DMS153 (cell line): ENCODE data around the gene NDFIP1.

ENCODE experiments used
- DNase-seq: peaks from one replicate; lab custom pipeline; 2025; lab: John Stamatoyannopoulos, UW

The NDFIP1 gene

DNA sequence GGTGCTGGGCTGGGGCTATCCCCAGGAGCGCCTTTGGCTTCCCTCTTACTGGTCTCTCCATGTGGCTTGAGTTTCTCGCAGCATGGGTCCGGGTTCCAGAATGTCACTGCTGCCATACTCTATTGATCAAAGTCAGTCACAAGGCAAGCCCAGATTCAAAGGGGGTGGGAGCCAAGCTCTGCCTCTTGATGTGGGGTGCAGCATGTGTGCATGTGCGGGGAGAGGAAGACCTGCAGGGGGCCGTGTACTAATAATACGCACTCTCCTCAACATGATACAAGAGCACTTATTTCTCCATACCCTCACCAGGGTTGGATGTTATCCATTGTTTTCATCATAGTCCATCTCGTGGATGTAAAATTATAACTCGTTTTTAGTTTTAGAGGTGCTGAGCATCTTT lies 81.2 kb downstream of the NDFIP1 start:
- no peak for DNase-seq

DNA sequence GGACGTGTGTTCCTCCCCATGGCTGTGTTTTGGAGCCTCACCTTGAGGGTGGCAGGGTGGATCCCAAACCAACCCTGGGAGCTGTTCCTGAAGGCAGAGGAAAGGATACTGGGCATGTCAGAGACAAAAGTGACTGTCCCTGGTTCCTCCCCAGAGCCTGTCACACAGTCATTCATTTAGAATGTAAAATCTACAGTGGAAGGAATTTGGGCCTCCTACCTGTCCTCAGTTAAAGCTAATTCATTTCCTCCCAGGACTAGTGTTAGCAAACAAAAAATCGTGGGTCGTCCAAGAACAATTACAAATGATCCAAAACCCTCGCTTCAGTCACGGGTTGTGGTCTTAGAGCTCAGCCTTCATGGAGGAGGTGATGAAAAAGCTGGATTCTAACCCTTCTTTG lies 83.2 kb downstream of the NDFIP1 start:
- no peak for DNase-seq

DNA sequence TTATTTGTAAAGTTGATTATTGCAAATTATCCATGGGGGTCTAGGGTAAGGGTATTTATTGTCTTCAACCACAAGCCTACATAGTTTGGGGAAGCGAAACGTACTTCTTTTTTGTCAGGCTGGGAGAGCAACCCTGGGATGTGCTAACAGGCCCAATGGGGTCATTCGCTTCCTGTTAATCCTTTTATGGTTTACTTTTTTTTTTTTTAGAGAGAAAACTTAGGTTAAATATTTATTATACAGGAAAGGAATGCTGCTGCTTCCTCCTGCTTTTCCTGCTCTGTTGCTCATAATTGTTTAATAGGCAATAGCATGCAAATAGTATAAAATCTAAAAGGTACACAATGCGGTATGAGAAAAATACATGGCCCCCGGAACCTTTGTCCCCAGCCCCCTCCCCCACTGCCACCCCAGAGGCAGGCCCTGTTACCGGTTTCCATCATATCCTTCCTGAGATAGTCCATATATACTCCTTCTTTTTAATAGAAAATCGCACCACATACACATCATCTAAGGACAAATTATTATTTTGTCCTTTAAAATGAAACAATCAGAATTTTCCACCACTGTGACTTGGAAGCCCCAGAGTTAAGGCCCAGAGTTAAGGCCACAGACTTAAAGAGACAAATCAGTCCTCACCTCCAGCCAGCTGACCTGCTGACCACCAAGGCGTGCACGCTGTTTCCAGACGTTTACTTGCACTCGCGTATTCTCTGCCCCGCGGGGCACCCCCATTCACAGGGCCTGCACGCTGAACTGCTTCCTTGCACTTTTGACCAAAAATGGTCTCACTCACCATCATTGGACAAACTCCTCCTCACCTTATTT lies 83.9 kb downstream of the NDFIP1 start:
- DNase-seq, result no peak

- DNase-seq, result no peak
Observed at GRCh38 chr5:142193114-142193428, 84.5 kb downstream of the NDFIP1 start.

DNA sequence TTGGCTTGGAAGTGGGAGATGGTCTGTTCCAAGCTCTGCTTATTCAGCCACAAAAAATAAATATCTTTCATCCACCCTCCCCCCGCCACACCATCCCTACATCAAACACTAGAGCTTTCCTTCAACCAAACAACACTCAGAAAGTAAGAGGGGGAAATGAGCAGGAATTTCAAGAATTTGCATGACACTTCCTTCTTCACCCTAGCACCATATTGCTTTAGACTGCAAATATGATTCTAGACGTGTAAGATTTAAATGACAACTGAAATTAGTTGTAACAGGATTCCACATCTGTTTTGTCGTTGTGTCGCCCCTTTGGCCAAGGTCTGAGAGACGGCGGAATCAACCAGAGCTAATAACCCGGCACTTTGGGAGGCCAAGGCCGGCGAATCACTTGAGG lies 88.5 kb downstream of the NDFIP1 start:
- no peak for DNase-seq

- no peak for DNase-seq
Observed at GRCh38 chr5:142197781-142198180, 89.2 kb downstream of the NDFIP1 start.

DNA sequence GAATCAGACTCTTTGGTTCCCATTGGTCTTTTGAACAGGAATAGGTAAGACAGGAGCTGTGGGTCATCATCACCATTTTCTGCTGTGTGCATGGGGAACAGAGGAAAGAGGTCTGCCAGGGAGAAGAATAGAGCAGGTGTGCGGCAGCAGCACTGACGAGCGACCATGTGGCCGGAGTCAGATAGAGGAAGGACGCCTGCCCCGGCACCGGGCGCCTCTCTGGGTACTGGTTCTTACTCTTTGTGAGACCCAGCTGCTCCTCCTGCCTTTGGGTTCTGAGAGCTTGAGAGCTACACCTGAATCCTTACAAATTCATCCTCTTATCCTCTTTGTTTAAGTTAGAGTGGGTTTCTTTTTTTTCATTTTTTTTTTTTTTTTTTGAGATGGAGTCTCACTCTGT lies 90.8 kb downstream of the NDFIP1 start:
- DNase-seq, result no peak

DNA sequence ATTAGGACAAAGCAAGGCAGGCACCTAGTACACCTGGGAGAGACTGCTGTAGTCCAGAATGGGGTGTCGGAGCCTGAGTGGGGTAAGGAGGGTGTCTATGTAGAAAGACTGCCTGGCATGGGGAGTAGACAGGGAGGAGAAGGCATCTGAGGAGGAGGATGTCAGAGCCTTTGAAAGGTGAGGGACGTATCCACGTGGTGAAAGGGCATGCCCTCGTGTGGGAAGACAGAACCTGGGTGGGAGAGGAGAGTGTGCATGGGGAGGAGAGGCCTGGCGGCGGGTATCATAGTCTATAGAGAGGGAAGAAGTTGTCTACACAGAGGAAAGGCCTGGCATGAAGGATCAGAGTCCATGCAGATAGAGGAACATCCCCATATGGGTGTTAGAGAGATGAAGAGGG lies 91.8 kb downstream of the NDFIP1 start:
- DNase-seq, result no peak

DNA sequence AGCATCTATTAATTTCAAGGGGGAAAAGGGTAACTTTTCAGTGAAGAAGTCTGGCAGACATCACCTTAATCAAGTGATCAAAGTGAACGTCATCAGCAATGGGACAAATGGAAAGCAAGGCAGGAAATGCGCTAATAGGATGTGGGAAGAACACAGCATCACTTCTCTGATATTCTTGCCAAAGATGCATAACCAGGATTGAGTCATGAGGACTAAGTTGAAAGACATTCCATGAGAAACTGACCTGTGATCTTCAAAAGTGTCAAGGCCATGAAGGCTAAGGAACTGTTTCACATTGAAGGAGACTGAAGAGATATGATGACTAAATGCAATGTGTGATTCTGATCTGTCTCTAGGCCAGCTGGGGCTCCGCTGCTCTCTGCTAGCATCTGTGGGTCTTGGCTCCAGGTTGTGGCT lies 92.9 kb downstream of the NDFIP1 start:
- DNase-seq, result no peak

DNA sequence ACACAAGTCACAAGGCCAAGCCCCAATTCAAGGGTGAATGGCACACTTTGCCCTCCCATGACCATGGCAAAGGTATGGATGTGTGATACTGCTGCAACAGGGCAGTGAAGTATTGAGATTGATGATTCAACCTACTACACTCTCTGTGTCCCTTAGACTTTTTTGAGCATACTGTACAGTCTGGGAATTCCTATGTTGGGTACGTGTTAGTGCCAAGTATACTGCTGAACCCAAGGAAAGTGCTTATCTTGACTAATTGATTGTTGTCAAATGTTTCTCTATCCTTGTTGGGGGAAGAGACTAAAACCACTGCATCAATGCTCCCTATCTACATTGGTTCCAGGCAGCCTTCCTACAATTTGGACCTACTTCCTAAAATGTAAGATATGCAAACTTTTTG lies 93.7 kb downstream of the NDFIP1 start:
- no peak for DNase-seq
